Measurements from ENCODE around the gene FYTTD1. TPM values are rescaled to one million over a fixed set of nuclear protein-coding genes. Genes with fewer than 3 reads are reported as not detected.
A peak's percentile ranks its signal among the peaks of the same experiment; 100 is the strongest.

The FYTTD1 gene
- total RNA-seq, 1 donor from 2014 or later: 77.2 TPM

GRCh38 chr3:197784019-197784585, 34.4 kb downstream of the FYTTD1 start:
- H3K9me3 Mint-ChIP-seq: no peaks in the 10 kb centered on the region
- peaks cover 26% of the 10 kb centered on the region for H3K36me3 Mint-ChIP-seq (ENCODE audit: low read depth)
- H3K27ac Mint-ChIP-seq: no peak overlapping the region
- intact Hi-C loops (cut with micrococcal nuclease): no loop called here
- H3K4me1 Mint-ChIP-seq (ENCODE audit: low read depth): no peaks in the 10 kb centered on the region
- no peak for DNase-seq (ENCODE audit: low spot score)
- no peak overlapping the region for H3K4me3 Mint-ChIP-seq
- no peaks in the 10 kb centered on the region for H3K27me3 Mint-ChIP-seq (ENCODE audit: insufficient read depth)

GRCh38 chr3:197787412-197787811, 37.7 kb downstream of the FYTTD1 start:
- Mint-ChIP-seq H3K4me3 (no peak overlapping the region), H3K36me3 (ENCODE audit: low read depth) (peaks cover 11% of the 10 kb centered on the region), H3K27me3 (ENCODE audit: insufficient read depth) (peaks cover 2% of the 10 kb centered on the region), H3K27ac (no peak overlapping the region), H3K4me1 (ENCODE audit: low read depth) (peaks cover 13% of the 10 kb centered on the region), H3K9me3 (no peaks in the 10 kb centered on the region)
- DNase-seq (ENCODE audit: low spot score): no peak
- intact Hi-C loops (cut with micrococcal nuclease): no loop called here

- intact Hi-C loops (cut with micrococcal nuclease): no loop called here
- peaks cover 5% of the 10 kb centered on the region for H3K36me3 Mint-ChIP-seq (ENCODE audit: low read depth)
- H3K27me3 Mint-ChIP-seq (ENCODE audit: insufficient read depth): peaks cover 2% of the 10 kb centered on the region
- H3K4me1 Mint-ChIP-seq (ENCODE audit: low read depth): peaks cover 26% of the 10 kb centered on the region
- no peak overlapping the region for H3K27ac Mint-ChIP-seq
- DNase-seq (ENCODE audit: low spot score): no peak
- H3K4me3 Mint-ChIP-seq: no peak overlapping the region
- H3K9me3 Mint-ChIP-seq: no peaks in the 10 kb centered on the region
These were observed 39.6 kb downstream of the FYTTD1 start for GRCh38 chr3:197789309-197789708.

GRCh38 chr3:197790033-197790432, 40.4 kb downstream of the FYTTD1 start:
- Mint-ChIP-seq H3K9me3 (no peaks in the 10 kb centered on the region), H3K27me3 (ENCODE audit: insufficient read depth) (peaks cover 2% of the 10 kb centered on the region), H3K27ac (peak overlapping the region; percentile 98), H3K4me1 (ENCODE audit: low read depth) (peaks cover 29% of the 10 kb centered on the region), H3K36me3 (ENCODE audit: low read depth) (peaks cover 5% of the 10 kb centered on the region), H3K4me3 (peak overlapping the region; percentile 98)
- no peak for DNase-seq (ENCODE audit: low spot score)
- intact Hi-C loops (cut with micrococcal nuclease): loop anchor here (2.0 kb wide), 1 partner anchor 159 kb away; no protein-coding TSS in a partner anchor

GRCh38 chr3:197791113-197791891, 41.6 kb downstream of the FYTTD1 start, which contains the start of gene LRCH3:
TSS of gene LRCH3 (plus strand) at chr3:197791254. CDS start at chr3:197791279, 25 bp downstream.
- peak within 1 kb of the TSS; percentile 98 for H3K27ac Mint-ChIP-seq
- intact Hi-C loops (cut with micrococcal nuclease): loop anchor here (1.0 to 2.0 kb wide), 3 partner anchors 79 to 493 kb away; partner anchors contain the start of gene DLG1
- peaks cover 5% of the 10 kb centered on the region for H3K36me3 Mint-ChIP-seq (ENCODE audit: low read depth)
- H3K4me1 Mint-ChIP-seq (ENCODE audit: low read depth): peaks cover 29% of the 10 kb centered on the region
- H3K9me3 Mint-ChIP-seq: no peaks in the 10 kb centered on the region
- peak within 1 kb of the TSS; percentile 98 for H3K4me3 Mint-ChIP-seq
- DNase-seq (ENCODE audit: low spot score): peak; percentile 80
- peaks cover 2% of the 10 kb centered on the region for H3K27me3 Mint-ChIP-seq (ENCODE audit: insufficient read depth)

- Mint-ChIP-seq H3K27ac (peak overlapping the region; percentile 98), H3K36me3 (ENCODE audit: low read depth) (peaks cover 5% of the 10 kb centered on the region), H3K4me3 (peak overlapping the region; percentile 98), H3K4me1 (ENCODE audit: low read depth) (peaks cover 29% of the 10 kb centered on the region), H3K27me3 (ENCODE audit: insufficient read depth) (peaks cover 2% of the 10 kb centered on the region), H3K9me3 (no peaks in the 10 kb centered on the region)
- intact Hi-C loops (cut with micrococcal nuclease): loop anchor here (1.0 to 2.0 kb wide), 4 partner anchors 57 to 494 kb away; partner anchors contain the start of gene DLG1
- no peak for DNase-seq (ENCODE audit: low spot score)
These were observed 42.4 kb downstream of the FYTTD1 start for GRCh38 chr3:197791892-197792647.

- Mint-ChIP-seq H3K4me1 (ENCODE audit: low read depth) (peaks cover 29% of the 10 kb centered on the region), H3K27me3 (ENCODE audit: insufficient read depth) (peaks cover 2% of the 10 kb centered on the region), H3K27ac (peak overlapping the region; percentile 76), H3K9me3 (no peaks in the 10 kb centered on the region), H3K4me3 (peak overlapping the region; percentile 69), H3K36me3 (ENCODE audit: low read depth) (no peaks in the 10 kb centered on the region)
- intact Hi-C loops (cut with micrococcal nuclease): loop anchor here (1.0 to 2.0 kb wide), 6 partner anchors 9 to 239 kb away; partner anchors contain the start of gene RUBCN
- DNase-seq (ENCODE audit: low spot score): no peak
These were observed 43.6 kb downstream of the FYTTD1 start for GRCh38 chr3:197793247-197793646.

GRCh38 chr3:197794115-197794514, 44.4 kb downstream of the FYTTD1 start:
- H3K4me3 Mint-ChIP-seq: no peak overlapping the region
- intact Hi-C loops (cut with micrococcal nuclease): no loop called here
- H3K27ac Mint-ChIP-seq: no peak overlapping the region
- H3K27me3 Mint-ChIP-seq (ENCODE audit: insufficient read depth): peaks cover 2% of the 10 kb centered on the region
- no peaks in the 10 kb centered on the region for H3K9me3 Mint-ChIP-seq
- DNase-seq (ENCODE audit: low spot score): no peak
- H3K36me3 Mint-ChIP-seq (ENCODE audit: low read depth): no peaks in the 10 kb centered on the region
- H3K4me1 Mint-ChIP-seq (ENCODE audit: low read depth): peaks cover 34% of the 10 kb centered on the region

- no peaks in the 10 kb centered on the region for H3K9me3 Mint-ChIP-seq
- H3K27me3 Mint-ChIP-seq (ENCODE audit: insufficient read depth): peaks cover 2% of the 10 kb centered on the region
- no peak overlapping the region for H3K4me3 Mint-ChIP-seq
- H3K27ac Mint-ChIP-seq: no peak overlapping the region
- peaks cover 32% of the 10 kb centered on the region for H3K4me1 Mint-ChIP-seq (ENCODE audit: low read depth)
- H3K36me3 Mint-ChIP-seq (ENCODE audit: low read depth): no peaks in the 10 kb centered on the region
- no peak for DNase-seq (ENCODE audit: low spot score)
- intact Hi-C loops (cut with micrococcal nuclease): no loop called here
These were observed 45.5 kb downstream of the FYTTD1 start for GRCh38 chr3:197795200-197795599.

- Mint-ChIP-seq H3K27me3 (ENCODE audit: insufficient read depth) (no peaks in the 10 kb centered on the region), H3K27ac (no peak overlapping the region), H3K36me3 (ENCODE audit: low read depth) (no peaks in the 10 kb centered on the region), H3K4me3 (no peak overlapping the region), H3K4me1 (ENCODE audit: low read depth) (peaks cover 33% of the 10 kb centered on the region), H3K9me3 (no peaks in the 10 kb centered on the region)
- no peak for DNase-seq (ENCODE audit: low spot score)
- intact Hi-C loops (cut with micrococcal nuclease): no loop called here
These were observed 46.4 kb downstream of the FYTTD1 start for GRCh38 chr3:197796087-197796486.

GRCh38 chr3:197798863-197799262, 49.2 kb downstream of the FYTTD1 start:
- Mint-ChIP-seq H3K9me3 (no peaks in the 10 kb centered on the region), H3K36me3 (ENCODE audit: low read depth) (no peaks in the 10 kb centered on the region), H3K4me3 (no peak overlapping the region), H3K4me1 (ENCODE audit: low read depth) (peaks cover 46% of the 10 kb centered on the region), H3K27ac (no peak overlapping the region), H3K27me3 (ENCODE audit: insufficient read depth) (no peaks in the 10 kb centered on the region)
- intact Hi-C loops (cut with micrococcal nuclease): no loop called here
- DNase-seq (ENCODE audit: low spot score): no peak

- Mint-ChIP-seq H3K4me3 (no peak overlapping the region), H3K9me3 (no peaks in the 10 kb centered on the region), H3K27ac (no peak overlapping the region), H3K4me1 (ENCODE audit: low read depth) (peaks cover 39% of the 10 kb centered on the region), H3K27me3 (ENCODE audit: insufficient read depth) (no peaks in the 10 kb centered on the region), H3K36me3 (ENCODE audit: low read depth) (peaks cover 2% of the 10 kb centered on the region)
- no peak for DNase-seq (ENCODE audit: low spot score)
- intact Hi-C loops (cut with micrococcal nuclease): no loop called here
These were observed 50.7 kb downstream of the FYTTD1 start for GRCh38 chr3:197800379-197800778.

Measured in activated T-helper 1 cell treated with anti-CD3 and anti-CD28 coated beads, Interleukin-12 subunit alpha, Interleukin-12 subunit beta, Interleukin-2, Interleukin-4 antibody, amounts not matched to agents 30 ng/mL and 10 ng/mL and 1 ng/mL, durations not matched to agents 14 hours and 24 hours and 36 hours (primary cell).